ENCODE data around the gene PCBP3. TPM values are rescaled to one million over a fixed set of nuclear protein-coding genes. Genes with fewer than 3 reads are reported as not detected.

PCBP3 gene
- total and polyA plus RNA-seq, 2 of the 8 experiments (the other 6 are each of a cell fraction or from before 2014, with no cell fraction given), result 3.5 to 6.3 TPM

- no peak overlapping the region for H3K27ac ChIP-seq (ENCODE audit: low read depth, low read length)
- H3K56ac ChIP-seq (replicated peaks; ENCODE audit: insufficient read length, low read depth, low read length), result peak overlapping the region; percentile 19
- H3K4me3 ChIP-seq (ENCODE audit: extremely low read depth in 1 of 4, insufficient read depth in 2 of 4, low read depth in 3 of 4, low read length in 4 of 4), result no peak overlapping the region
- 84% methylated on average over 6 of the region's 6 CpGs; no CpG with 5 or more reads in 1 of the 2 experiments for WGBS, 2 experiments (ENCODE audit: extremely low coverage in 1 of 2, insufficient coverage in 1 of 2, insufficient read length in 1 of 2, insufficient replicate concordance in 2 of 2, low coverage in 1 of 2, low lambda C conversion rate in 2 of 2, missing lambda C conversion rate in 1 of 2)
- H2AFZ ChIP-seq (ENCODE audit: low read length), result no peak overlapping the region
- H2BK120ac ChIP-seq (replicated peaks; ENCODE audit: low read depth, low read length), result no peak overlapping the region
- no peak overlapping the region for H2BK5ac ChIP-seq (ENCODE audit: low read depth, low read length)
- FAIRE-seq (no peak), DNase-seq (ENCODE audit: low read depth in 1 of 2, low spot score in 2 of 2) (no peak)
- POLR2A ChIA-PET (ENCODE audit: partially characterized antibody), result interaction anchor here (0.8 kb wide), 1 partner anchor 29 kb away, joined by 3 read pairs; no protein-coding TSS in a partner anchor
- CTCF ChIA-PET (ENCODE audit: partially characterized antibody), result interaction anchor here (1.0 to 1.2 kb wide), 3 partner anchors 12 to 148 kb away, joined by 3 to 4 read pairs (median 3); no protein-coding TSS in a partner anchor
- no peaks in the 10 kb centered on the region for H3K36me3 ChIP-seq (ENCODE audit: control insufficient read depth in 2 of 4, insufficient read depth in 4 of 4, low read length in 3 of 4)
- no peak overlapping the region for H2BK12ac ChIP-seq (ENCODE audit: low read depth, low read length)
- H3K4ac ChIP-seq (replicated peaks; ENCODE audit: insufficient read length, low read depth, low read length), result no peak overlapping the region
- H3K14ac ChIP-seq (ENCODE audit: insufficient read length), result no peak overlapping the region
- H3K27me3 ChIP-seq (replicated peaks in 1 of 4; ENCODE audit: control insufficient read depth in 3 of 4, extremely low read depth in 1 of 4, insufficient read depth in 3 of 4, low read length in 3 of 4), result no peaks in the 10 kb centered on the region; a peak in 1 of 7 replicates
- no peak overlapping the region for H4K5ac ChIP-seq (ENCODE audit: insufficient read length, low read depth, low read length)
- H3K4me2 ChIP-seq (ENCODE audit: insufficient read depth in 1 of 2, low read depth in 2 of 2, low read length in 2 of 2), result no peak overlapping the region
- no peaks in the 10 kb centered on the region; the same call in 1 of the 2 replicates for H3K23me2 ChIP-seq (ENCODE audit: low read depth, low read length)
- H3K79me1 ChIP-seq (ENCODE audit: low read depth, low read length), result no peaks in the 10 kb centered on the region
- no peak overlapping the region for H3K18ac ChIP-seq (ENCODE audit: extremely low read depth, low read length)
- 0 out of 2 replicates have a peak overlapping the region, but pooled peaks have one; percentile 1 for H4K8ac ChIP-seq (ENCODE audit: extremely low read depth, insufficient read depth, low read length)
- no peak overlapping the region for H3K23ac ChIP-seq (ENCODE audit: insufficient read length)
- no peak overlapping the region for H4K91ac ChIP-seq (replicated peaks; ENCODE audit: insufficient read length, low read length)
- H2AK5ac ChIP-seq (ENCODE audit: low read depth, low read length), result no peak overlapping the region
- H2BK15ac ChIP-seq (ENCODE audit: low read length), result no peak overlapping the region
- H2BK20ac ChIP-seq (ENCODE audit: low read length), result no peak overlapping the region
- no peaks in the 10 kb centered on the region for H3K9me3 ChIP-seq (ENCODE audit: insufficient read depth in 2 of 2, low read depth in 1 of 2, low read length in 1 of 2)
- no peak overlapping the region for H3K9ac ChIP-seq (replicated peaks in 1 of 4; ENCODE audit: extremely low read depth in 1 of 4, low read depth in 3 of 4, low read length in 3 of 4)
- H3K4me1 ChIP-seq (replicated peaks in 1 of 4; ENCODE audit: control insufficient read depth in 3 of 4, insufficient read depth in 4 of 4, low read length in 3 of 4), result 0 out of 7 replicates have a peak, but pooled peaks cover 0 to 2% (median 0%) of the 10 kb centered on the region in 4 experiments
- no peaks in the 10 kb centered on the region for H4K20me1 ChIP-seq (replicated peaks in 1 of 2; ENCODE audit: control insufficient read depth in 1 of 2, insufficient read depth in 2 of 2, low read length in 2 of 2)
- no peaks in the 10 kb centered on the region for H3K79me2 ChIP-seq (ENCODE audit: control insufficient read depth in 1 of 2, insufficient read depth in 2 of 2, low read length in 2 of 2)
- no peak for TF ChIP-seq BACH1 (IDR thresholded peaks at IDR 0.05; ENCODE audit: low read length)
- TF ChIP-seq, protein P1, sequence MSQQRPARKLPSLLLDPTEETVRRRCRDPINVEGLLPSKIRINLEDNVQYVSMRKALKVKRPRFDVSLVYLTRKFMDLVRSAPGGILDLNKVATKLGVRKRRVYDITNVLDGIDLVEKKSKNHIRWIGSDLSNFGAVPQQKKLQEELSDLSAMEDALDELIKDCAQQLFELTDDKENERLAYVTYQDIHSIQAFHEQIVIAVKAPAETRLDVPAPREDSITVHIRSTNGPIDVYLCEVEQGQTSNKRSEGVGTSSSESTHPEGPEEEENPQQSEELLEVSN (IDR thresholded peaks at IDR 0.05), result no peak
- TF ChIP-seq TAF1 (IDR thresholded peaks at IDR 0.05; ENCODE audit: low read depth, low read length), result no peak
- no peak for TF ChIP-seq KDM4A (IDR thresholded peaks at IDR 0.05; ENCODE audit: low read depth, low read length, severe bottlenecking)
- no peak for TF ChIP-seq SUZ12 (IDR thresholded peaks at IDR 0.05; ENCODE audit: low read length)
- no peak for TF ChIP-seq KDM5A (IDR thresholded peaks at IDR 0.05; ENCODE audit: low read length)
- no peak for TF ChIP-seq JUN (IDR thresholded peaks at IDR 0.05; ENCODE audit: low read depth, low read length)
- no peak for TF ChIP-seq FOSL1 (IDR thresholded peaks at IDR 0.05; ENCODE audit: insufficient read depth, low read depth, low read length)
- TF ChIP-seq POLR2A (IDR thresholded peaks at IDR 0.05; ENCODE audit: control extremely low read depth in 1 of 2, low read depth in 2 of 2, low read length in 2 of 2), result no peak
- no peak for TF ChIP-seq ZNF274 (IDR thresholded peaks at IDR 0.05; ENCODE audit: borderline replicate concordance, extremely low read depth, low read length)
- TF ChIP-seq CREB1 (IDR thresholded peaks at IDR 0.05), result no peak
- TF ChIP-seq POLR2AphosphoS5 (IDR thresholded peaks at IDR 0.05; ENCODE audit: low read depth, low read length), result no peak
- TF ChIP-seq NRF1 (IDR thresholded peaks at IDR 0.05; ENCODE audit: low read depth, low read length), result no peak
- TF ChIP-seq SP2 (IDR thresholded peaks at IDR 0.05; ENCODE audit: low read length), result no peak
- TF ChIP-seq CHD2 (IDR thresholded peaks at IDR 0.05; ENCODE audit: low read length), result no peak
Measured at GRCh38 chr21:45719177-45719802, 75.8 kb downstream of the PCBP3 start.
